ENCODE results near the gene ANKRD33. TPM values are rescaled to one million over a fixed set of nuclear protein-coding genes. Genes with fewer than 3 reads are reported as not detected.

Gene ANKRD33
- total RNA-seq, 1 donor from 2014 or later, result not detected

- DNase-seq (no peak), ATAC-seq (peak; percentile 1)
- intact Hi-C loops (cut with micrococcal nuclease), result no loop called here
Measured at GRCh38 chr12:51926064-51926632, 38.2 kb downstream of the ANKRD33 start.

- intact Hi-C loops (cut with micrococcal nuclease), result no loop called here
- ATAC-seq (no peak), DNase-seq (no peak)
Measured at GRCh38 chr12:51926718-51927117, 38.8 kb downstream of the ANKRD33 start.

- DNase-seq, result no peak
- ATAC-seq, result peak; percentile 66
- intact Hi-C loops (cut with micrococcal nuclease), result no loop called here
Measured at GRCh38 chr12:51932218-51933076, 44.5 kb downstream of the ANKRD33 start.

- intact Hi-C loops (cut with micrococcal nuclease), result no loop called here
Measured at GRCh38 chr12:51934080-51934479, 46.2 kb downstream of the ANKRD33 start.

GRCh38 chr12:51937926-51938325 lies 50.0 kb downstream of the ANKRD33 start:
- DNase-seq (no peak), ATAC-seq (no peak)
- intact Hi-C loops (cut with micrococcal nuclease), result no loop called here

More at GRCh38 chr12:51934080-51934479, 46.2 kb downstream of the ANKRD33 start:
- DNase-seq, result no peak
- ATAC-seq, result no peak

- no peak for DNase-seq
- intact Hi-C loops (cut with micrococcal nuclease), result no loop called here
- no peak for ATAC-seq
Measured at GRCh38 chr12:51938726-51939125, 50.8 kb downstream of the ANKRD33 start.

- peak; percentile 75 for ATAC-seq
- no peak for DNase-seq
- intact Hi-C loops (cut with micrococcal nuclease), result no loop called here
Measured at GRCh38 chr12:51941011-51941581, 53.2 kb downstream of the ANKRD33 start.

Other genes with a start within 250 kb of the ANKRD33 start
- gene FIGNL2, start 39.4 kb upstream of the ANKRD33 start, total RNA-seq, result 0.35 TPM
- gene ACVRL1, start 19.4 kb downstream of the ANKRD33 start, total RNA-seq, result 31.7 TPM
- 11.2 TPM for gene ACVR1B, start 63.6 kb downstream of the ANKRD33 start, total RNA-seq
- gene TAMALIN, start 118.8 kb downstream of the ANKRD33 start, total RNA-seq, result 22.2 TPM
- 58.9 TPM for gene NR4A1, start 163.3 kb downstream of the ANKRD33 start, total RNA-seq
- 26.5 TPM for gene ATG101, start 181.9 kb downstream of the ANKRD33 start, total RNA-seq
- not detected for gene SMIM41, start 191.6 kb downstream of the ANKRD33 start, total RNA-seq

Data from left ventricle myocardium superior (tissue), 1 donor.